CD4-positive, alpha-beta T cell treated with Interleukin-4 for 4 hours (primary cell): ENCODE results near the gene PBX4.
A peak's percentile ranks its signal among the peaks of the same experiment; 100 is the strongest.
"Not testable (repeated sequence)": the region's sequence is repeated elsewhere in the genome, so short reads cannot be mapped to it uniquely, and the experiment has no call there.

Source experiments
- DNase-seq: peaks from one replicate; pipeline ENCODE4 v3.0.0-alpha.2; 2020

The PBX4 gene

DNA sequence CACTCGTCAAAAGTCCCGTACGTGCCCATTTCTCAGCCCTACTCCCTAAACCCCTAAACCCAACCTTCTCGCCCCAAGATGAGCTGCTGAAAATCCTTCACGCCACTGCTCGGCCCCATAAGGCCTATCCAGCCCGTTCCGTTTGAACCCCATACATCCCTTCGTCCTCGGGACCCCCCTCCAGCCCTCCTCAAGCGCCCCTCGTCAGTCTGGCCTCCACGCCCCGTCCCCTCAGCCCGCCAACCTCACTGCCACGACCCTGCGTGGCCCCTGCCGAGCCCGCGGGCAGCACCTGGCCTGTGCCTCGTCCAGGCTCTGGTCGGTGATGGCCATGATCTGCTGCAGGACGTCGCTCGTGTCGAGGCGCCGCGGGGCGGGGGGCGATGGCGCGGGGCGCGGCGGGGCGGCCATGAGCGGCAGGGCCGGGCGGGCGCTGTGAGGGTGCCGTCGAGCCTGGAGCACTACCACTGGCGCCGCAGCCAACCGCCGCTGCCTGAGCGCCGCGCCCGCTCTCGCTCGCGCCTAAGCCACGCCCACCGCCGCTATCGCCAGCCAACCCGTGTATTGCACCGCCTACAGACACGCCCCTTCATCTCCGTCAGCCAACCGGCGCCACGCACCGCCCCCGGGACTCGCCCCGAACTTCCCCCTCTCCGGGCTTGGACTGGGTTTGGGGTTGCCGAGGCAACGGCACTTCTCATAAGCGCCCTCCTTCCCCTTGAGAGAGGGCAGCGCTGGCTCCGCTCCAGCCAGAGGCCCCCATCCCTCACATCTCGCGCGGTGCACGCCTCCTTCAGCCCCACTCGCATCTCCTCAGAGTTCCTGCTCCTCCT lies at the start of gene PBX4:
PBX4 (minus strand) TSS at position 469 of the 833 bp plus-strand sequence; CDS start at position 411, 58 bp downstream.
- DNase-seq, result peak; percentile 99

GRCh38 chr19:19665420-19665948 lies 47.0 kb upstream of the PBX4 start:
- not testable (repeated sequence) for DNase-seq

- DNase-seq, result peak; percentile 98
Observed at GRCh38 chr19:19663256-19664120, 45.0 kb upstream of the PBX4 start, which contains the start of gene ATP13A1. TSS of gene ATP13A1 (minus strand) at chr19:19663676. CDS start at chr19:19663666, 10 bp downstream.

- DNase-seq, result no peak
Observed at GRCh38 chr19:19662871-19663255, 44.4 kb upstream of the PBX4 start.

DNA sequence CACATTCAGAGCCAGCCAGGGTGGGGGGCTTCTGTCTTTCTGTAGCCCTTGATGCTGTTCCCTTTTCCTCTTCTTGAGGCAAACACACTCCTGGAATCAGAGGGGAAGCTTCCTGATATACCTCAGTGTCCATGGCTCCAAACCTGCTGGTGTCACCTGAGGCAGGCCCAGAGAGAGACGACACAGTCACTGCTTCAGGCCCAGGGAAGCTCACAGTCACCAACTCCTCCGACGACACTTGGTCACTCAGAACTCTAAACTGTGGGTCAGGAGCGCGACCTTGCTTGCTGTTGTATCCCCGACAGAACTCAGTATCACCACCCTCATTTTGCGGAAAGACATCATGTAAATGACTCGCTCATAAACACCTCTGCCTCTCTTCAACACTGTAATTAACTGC lies 43.9 kb upstream of the PBX4 start:
- DNase-seq, result no peak

DNA sequence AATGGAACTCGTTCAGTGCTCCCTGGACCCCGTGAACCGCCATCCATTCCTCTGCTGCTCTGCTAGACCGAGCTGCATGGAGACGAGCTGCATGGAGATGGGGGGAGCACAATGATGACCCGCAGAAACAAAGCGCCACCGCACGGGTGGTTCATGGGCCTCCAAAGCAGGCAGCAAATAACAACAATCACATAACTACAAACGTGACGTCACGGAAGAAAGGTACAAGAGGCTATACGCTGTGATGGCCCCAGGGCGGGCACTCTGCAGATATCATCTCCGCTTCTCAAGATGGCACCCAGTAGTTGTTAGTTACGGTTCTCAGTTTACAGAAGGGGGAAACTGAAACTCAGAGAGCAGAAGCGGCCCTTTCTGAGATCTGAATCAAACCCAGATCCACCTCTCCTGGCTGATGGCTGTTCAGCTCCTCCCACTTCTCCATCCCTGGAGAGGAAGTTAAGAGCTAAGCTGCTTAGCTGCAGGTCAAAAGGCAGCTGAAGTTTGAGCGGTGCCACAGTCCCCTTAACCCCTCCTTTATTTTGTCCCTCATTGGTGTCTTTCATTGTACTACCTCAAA lies 43.3 kb upstream of the PBX4 start:
- DNase-seq, result peak; percentile 57

DNA sequence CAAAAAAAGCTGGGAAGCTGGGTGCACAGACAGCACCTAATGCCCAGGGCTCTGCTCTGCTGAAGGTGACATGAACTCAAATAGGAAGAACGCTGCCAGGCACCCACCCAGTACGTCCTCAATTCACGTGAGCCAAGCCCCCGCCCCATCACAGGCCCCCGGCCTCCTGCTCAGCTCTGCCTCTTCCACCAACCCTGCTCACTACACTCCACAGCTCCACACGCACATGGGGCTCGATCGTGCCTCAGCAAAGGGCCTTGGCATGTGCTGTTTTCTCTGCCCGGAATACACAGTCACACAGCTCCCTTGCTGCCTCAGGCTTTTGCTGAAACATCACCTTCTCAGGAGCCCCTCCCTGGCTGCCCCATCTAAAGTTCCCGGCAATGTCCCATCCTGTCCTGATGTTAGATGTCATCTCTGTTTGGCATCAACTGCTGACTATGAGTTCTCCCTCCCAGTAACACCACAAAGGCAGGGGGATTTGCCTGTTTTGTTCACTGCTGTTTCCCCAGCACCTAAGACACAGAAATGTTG lies 42.7 kb upstream of the PBX4 start:
- DNase-seq, result no peak

DNA sequence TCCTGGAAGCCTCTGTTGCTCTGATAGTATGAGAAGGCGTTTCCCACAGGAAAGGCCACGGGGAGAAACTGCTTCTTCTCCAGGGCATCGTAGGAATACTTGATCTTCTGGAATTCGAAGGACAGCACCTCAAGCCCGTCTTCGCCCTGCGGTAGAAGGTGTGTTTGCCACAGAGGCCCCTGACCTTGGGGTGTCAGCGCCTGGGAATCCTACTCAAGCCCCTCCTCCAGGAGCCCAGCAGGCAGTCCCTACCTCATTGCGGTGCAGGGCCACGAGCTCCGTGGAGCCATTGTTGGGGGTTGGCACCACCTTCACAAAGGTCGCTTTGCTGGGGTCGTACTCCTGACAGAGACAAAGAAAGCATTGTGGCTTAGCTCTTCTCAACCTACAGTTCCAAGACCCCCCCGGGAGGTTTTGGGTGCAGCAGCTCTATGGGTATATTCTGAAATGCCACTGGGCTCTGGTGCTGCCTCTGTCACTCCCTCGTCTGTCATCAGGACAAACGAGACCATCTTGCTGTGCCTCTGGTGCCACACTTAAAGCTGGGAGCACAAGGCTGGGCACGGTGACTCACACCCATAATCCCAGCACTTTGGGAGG lies 41.3 kb upstream of the PBX4 start:
- DNase-seq, result no peak

- DNase-seq, result no peak
Observed at GRCh38 chr19:19657397-19657783, 38.9 kb upstream of the PBX4 start.

- DNase-seq, result no peak
Observed at GRCh38 chr19:19656451-19657396, 38.2 kb upstream of the PBX4 start.

DNA sequence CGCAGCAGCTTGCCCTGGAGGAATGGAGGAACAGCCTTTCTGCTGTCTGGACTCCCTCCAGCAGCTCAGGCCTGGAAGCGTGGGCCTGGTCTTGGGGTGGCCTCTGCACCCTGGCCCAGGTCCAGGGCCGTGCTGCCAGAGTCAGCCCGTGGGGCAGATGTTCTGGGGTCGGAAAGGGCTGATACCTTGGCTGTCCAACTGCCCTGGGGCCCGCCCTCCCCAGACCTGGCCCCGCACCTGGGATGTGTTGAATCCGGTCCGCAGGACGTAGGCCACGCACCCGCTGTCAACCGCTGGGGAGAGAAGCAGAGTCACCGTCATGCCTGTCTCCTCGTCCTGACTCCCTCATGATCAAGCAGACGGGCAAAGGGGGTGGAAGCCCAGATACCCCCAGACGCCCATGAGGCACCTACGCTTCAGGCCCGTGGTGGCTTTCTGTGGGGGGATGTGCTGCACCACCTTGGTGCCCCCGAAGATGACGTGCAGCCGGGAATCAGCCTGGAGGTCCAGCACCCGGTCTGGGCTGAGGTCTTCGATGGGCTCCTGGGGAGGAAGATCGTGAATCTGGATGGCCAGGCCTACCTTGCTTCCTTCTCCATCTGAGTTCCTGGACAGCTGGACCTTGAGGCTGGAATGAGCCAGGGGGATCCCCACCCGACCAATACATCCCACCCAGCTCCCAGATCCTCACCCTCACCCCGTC lies 37.3 kb upstream of the PBX4 start:
- no peak for DNase-seq

- DNase-seq, result no peak
Observed at GRCh38 chr19:19655051-19655594, 36.6 kb upstream of the PBX4 start.

GRCh38 chr19:19654441-19654840 lies 36.0 kb upstream of the PBX4 start:
- DNase-seq, result no peak

- DNase-seq, result no peak
Observed at GRCh38 chr19:19653597-19654147, 35.2 kb upstream of the PBX4 start.

GRCh38 chr19:19652482-19653295 lies 34.2 kb upstream of the PBX4 start:
- DNase-seq, result no peak

- DNase-seq, result no peak
Observed at GRCh38 chr19:19651076-19651475, 32.6 kb upstream of the PBX4 start.

DNA sequence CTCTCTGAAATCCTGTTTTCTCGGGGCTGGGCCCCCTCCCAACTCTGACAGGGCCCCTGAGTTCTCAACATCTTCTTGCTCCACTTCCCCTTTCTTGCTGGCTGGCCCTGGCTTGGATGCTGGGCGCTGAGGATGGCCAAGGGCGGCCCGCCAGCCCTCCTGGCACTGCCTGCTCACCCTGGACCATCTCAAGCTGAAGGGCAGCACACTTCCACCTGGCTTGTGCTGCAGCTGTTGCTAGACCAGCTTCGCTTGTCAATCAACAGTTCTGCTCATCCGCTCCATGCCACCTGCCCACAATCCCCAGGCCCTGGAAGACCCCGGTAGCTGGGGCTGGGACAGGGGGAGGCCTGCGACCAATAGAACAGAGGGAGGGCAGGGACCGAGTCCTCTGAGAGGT lies 31.8 kb upstream of the PBX4 start:
- no peak for DNase-seq

DNA sequence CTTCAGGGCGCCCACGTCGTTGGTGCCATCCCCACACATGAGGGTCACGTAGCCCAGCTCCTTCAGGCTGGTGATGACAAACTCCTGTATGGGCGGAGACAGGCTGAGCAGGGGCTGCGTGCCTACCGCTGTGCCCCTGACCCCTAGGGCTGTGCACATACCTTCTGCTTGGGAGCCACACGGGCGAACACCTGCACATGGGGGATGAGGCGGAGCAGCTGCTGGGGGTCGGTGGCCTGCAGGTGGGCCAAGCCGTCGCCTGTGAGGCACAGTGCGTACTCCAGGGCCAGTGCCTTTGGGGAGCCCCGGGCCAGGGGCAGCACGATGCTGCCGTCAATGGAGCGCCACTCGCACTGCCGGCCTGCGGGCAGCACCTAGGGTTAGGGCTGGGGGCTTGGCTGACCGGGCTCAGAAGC lies 31.1 kb upstream of the PBX4 start:
- no peak for DNase-seq

GRCh38 chr19:19649155-19649554 lies 30.7 kb upstream of the PBX4 start:
- DNase-seq, result no peak
